ENCODE measurements around the gene KCNMA1. TPM values are rescaled to one million over a fixed set of nuclear protein-coding genes. Genes with fewer than 3 reads are reported as not detected.

Gene KCNMA1
- total and polyA plus RNA-seq, 8 donors: 0.92 to 155 (median 54.3) TPM

DNA sequence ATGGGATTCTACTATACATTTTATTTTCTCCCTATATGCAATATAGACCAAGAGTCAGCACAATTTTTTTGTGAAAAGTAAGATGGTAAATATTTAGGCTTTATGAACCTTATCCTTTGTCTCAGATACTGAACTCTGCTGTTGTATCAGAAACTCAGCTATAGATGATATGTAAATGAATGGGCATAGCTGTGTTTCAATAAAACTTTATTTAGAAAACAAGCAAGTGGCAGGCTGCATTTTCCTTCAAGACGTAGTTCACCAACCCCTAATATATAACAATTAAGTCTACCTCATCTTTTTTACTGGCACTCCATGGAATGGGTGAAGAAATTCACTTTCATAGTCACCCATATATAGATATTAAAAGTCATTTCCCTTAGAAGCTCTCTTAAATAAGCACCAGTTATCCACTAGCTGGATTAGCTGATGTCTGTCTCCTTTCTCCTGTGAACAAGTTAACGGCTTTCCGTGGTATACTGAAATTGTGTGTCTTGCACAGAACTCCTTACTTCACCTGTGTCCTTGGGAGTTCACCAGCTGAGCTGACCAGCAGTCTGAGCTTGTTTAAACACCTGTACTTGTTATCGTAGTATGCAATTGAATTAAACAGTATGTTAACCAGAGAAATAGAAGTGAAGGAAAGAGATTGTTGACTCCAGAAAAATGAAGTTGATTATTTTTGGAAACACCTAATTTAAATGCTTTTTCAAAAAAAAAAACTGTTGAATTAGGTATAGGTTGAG lies 770.6 kb downstream of the KCNMA1 start:
- intact Hi-C loops (cut with DNase I; ENCODE audit: low total_unique reads): no loop called here
- WGBS, 5 donors: 57 to 83% (median 70%) methylated on average over 4 of the region's 4 CpGs
- no peak for DNase-seq
- H3K27ac ChIP-seq: no peak overlapping the region
- H3K4me3 ChIP-seq: no peak overlapping the region
- no peaks in the 10 kb centered on the region for H3K27me3 ChIP-seq
- peaks cover 0 to 10% (median 0%) of the 10 kb centered on the region in 4 donors for H3K4me1 ChIP-seq
- no peaks in the 10 kb centered on the region for H3K36me3 ChIP-seq
- TF ChIP-seq CTCF (IDR thresholded peaks at IDR 0.05) (no peak), EP300 (IDR thresholded peaks at IDR 0.05) (no peak), POLR2A (IDR thresholded peaks at IDR 0.05) (no peak), POLR2AphosphoS5 (IDR thresholded peaks at IDR 0.05) (no peak)
- peaks cover 0 to 4% (median 0%) of the 10 kb centered on the region in 4 donors for H3K9me3 ChIP-seq

- Histone ChIP-seq H3K27me3 (no peaks in the 10 kb centered on the region), H3K9me3 (peaks cover 0 to 4% (median 0%) of the 10 kb centered on the region in 4 donors), H3K4me3 (no peak overlapping the region), H3K27ac (no peak overlapping the region), H3K36me3 (no peaks in the 10 kb centered on the region), H3K4me1 (peaks cover 0 to 10% (median 0%) of the 10 kb centered on the region in 4 donors)
- TF ChIP-seq POLR2AphosphoS5 (IDR thresholded peaks at IDR 0.05) (no peak), EP300 (IDR thresholded peaks at IDR 0.05) (no peak), POLR2A (IDR thresholded peaks at IDR 0.05) (no peak), CTCF (IDR thresholded peaks at IDR 0.05) (no peak)
- 88 to 94% (median 93%) methylated on average over 1 of the region's 1 CpG for WGBS, 5 donors
- intact Hi-C loops (cut with DNase I; ENCODE audit: low total_unique reads): no loop called here
- DNase-seq: no peak
Measured at GRCh38 chr10:76864922-76865321, 772.7 kb downstream of the KCNMA1 start.

- Histone ChIP-seq H3K27ac (no peak overlapping the region), H3K4me3 (no peak overlapping the region), H3K27me3 (no peaks in the 10 kb centered on the region), H3K9me3 (peaks cover 0 to 4% (median 0%) of the 10 kb centered on the region in 4 donors), H3K4me1 (no peaks in the 10 kb centered on the region), H3K36me3 (no peaks in the 10 kb centered on the region)
- WGBS, 5 donors: 85 to 100% (median 92%) methylated on average over 1 of the region's 1 CpG
- intact Hi-C loops (cut with DNase I; ENCODE audit: low total_unique reads): no loop called here
- TF ChIP-seq EP300 (IDR thresholded peaks at IDR 0.05) (no peak), CTCF (IDR thresholded peaks at IDR 0.05) (no peak), POLR2AphosphoS5 (IDR thresholded peaks at IDR 0.05) (no peak), POLR2A (IDR thresholded peaks at IDR 0.05) (no peak)
- DNase-seq: no peak
Measured at GRCh38 chr10:76858721-76859120, 778.9 kb downstream of the KCNMA1 start.

- 82 to 93% (median 87%) methylated on average over 8 of the region's 8 CpGs for WGBS, 5 donors
- DNase-seq: no peak
- Histone ChIP-seq H3K27ac (no peak overlapping the region), H3K4me3 (no peak overlapping the region), H3K36me3 (no peaks in the 10 kb centered on the region), H3K27me3 (no peaks in the 10 kb centered on the region), H3K4me1 (no peaks in the 10 kb centered on the region), H3K9me3 (no peaks in the 10 kb centered on the region)
- intact Hi-C loops (cut with DNase I; ENCODE audit: low total_unique reads): no loop called here
- TF ChIP-seq EP300 (IDR thresholded peaks at IDR 0.05): no peak
- no peak for TF ChIP-seq CTCF (IDR thresholded peaks at IDR 0.05)
- TF ChIP-seq POLR2AphosphoS5 (IDR thresholded peaks at IDR 0.05): no peak
- TF ChIP-seq POLR2A (IDR thresholded peaks at IDR 0.05): no peak
Measured at GRCh38 chr10:76840802-76841201, 796.8 kb downstream of the KCNMA1 start.
